Activated CD4-positive, alpha-beta memory T cell treated with anti-CD3 and anti-CD28 coated beads, Interleukin-2, amount 10 ng/mL, durations not matched to agents 7 days and 5 days (primary cell): ENCODE measurements around the gene SCLY. TPM values are rescaled to one million over a fixed set of nuclear protein-coding genes. Genes with fewer than 3 reads are reported as not detected.

Source experiments
- CTCF ChIA-PET: fragments of 350-600 bp; sonication (Branson Sonifier 250); formaldehyde crosslinking; loops from one replicate; lab custom pipeline; 2021; ENCODE audit warnings: antibody characterized with exemption, inconsistent platforms; lab: Charles Lee
- POLR2A ChIA-PET: fragments of 350-600 bp; sonication (Branson Sonifier 250); formaldehyde crosslinking; loops from one replicate; lab custom pipeline; 2021; ENCODE audit warnings: antibody characterized with exemption; lab: Charles Lee
- DNase-seq: peaks from one replicate; pipeline ENCODE4 v3.0.0-alpha.2; 2020
- H3K27ac Mint-ChIP-seq: one replicate; pipeline ENCODE4 v1.8.0; 2021; ENCODE audit warnings: mild to moderate bottlenecking, mixed read lengths
- H3K27me3 Mint-ChIP-seq: one replicate; pipeline ENCODE4 v1.8.0; 2021; ENCODE audit warnings: mixed read lengths
- H3K36me3 Mint-ChIP-seq: one replicate; pipeline ENCODE4 v1.8.0; 2021; ENCODE audit warnings: low read depth, mixed read lengths
- H3K4me1 Mint-ChIP-seq: one replicate; pipeline ENCODE4 v1.8.0; 2021; ENCODE audit warnings: mixed read lengths
- H3K4me3 Mint-ChIP-seq: one replicate; pipeline ENCODE4 v1.8.0; 2021; ENCODE audit warnings: mild to moderate bottlenecking, mixed read lengths
- H3K9me3 Mint-ChIP-seq: one replicate; pipeline ENCODE4 v1.8.0; 2021; ENCODE audit warnings: mixed read lengths
- total RNA-seq, 2 experiments: library from RNA; stranded (reverse); gene quantifications; one replicate each; pipeline ENCODE4 v1.2.3, GENCODE V29; 2021

Gene SCLY
- total RNA-seq, 2 experiments from 2014 or later = 22.0 to 22.6 TPM

GRCh38 chr2:238097201-238097987 lies 36.6 kb downstream of the SCLY start:
- CTCF ChIA-PET = no interaction called here
- POLR2A ChIA-PET = interaction anchor here (1.3 kb wide), 1 partner anchor 9 kb away, joined by 5 read pairs; no protein-coding TSS in a partner anchor
- H3K4me3 Mint-ChIP-seq = no peak overlapping the region
- H3K27ac Mint-ChIP-seq = no peak overlapping the region
- no peaks in the 10 kb centered on the region for H3K4me1 Mint-ChIP-seq
- no peak for DNase-seq
- H3K9me3 Mint-ChIP-seq = no peaks in the 10 kb centered on the region
- H3K27me3 Mint-ChIP-seq = no peaks in the 10 kb centered on the region
- peaks cover 9% of the 10 kb centered on the region for H3K36me3 Mint-ChIP-seq

GRCh38 chr2:238097988-238098871 lies 37.4 kb downstream of the SCLY start:
- Mint-ChIP-seq H3K27ac (no peak overlapping the region), H3K9me3 (no peaks in the 10 kb centered on the region), H3K4me3 (no peak overlapping the region), H3K4me1 (no peaks in the 10 kb centered on the region), H3K36me3 (peaks cover 9% of the 10 kb centered on the region), H3K27me3 (no peaks in the 10 kb centered on the region)
- no peak for DNase-seq
- ChIA-PET POLR2A (interaction anchor here (1.3 kb wide), 1 partner anchor 9 kb away, joined by 5 read pairs; no protein-coding TSS in a partner anchor), CTCF (no interaction called here)

- H3K36me3 Mint-ChIP-seq = peaks cover 9% of the 10 kb centered on the region
- CTCF ChIA-PET = no interaction called here
- POLR2A ChIA-PET = no interaction called here
- no peaks in the 10 kb centered on the region for H3K4me1 Mint-ChIP-seq
- H3K4me3 Mint-ChIP-seq = no peak overlapping the region
- H3K9me3 Mint-ChIP-seq = no peaks in the 10 kb centered on the region
- DNase-seq = peak; percentile 6
- H3K27ac Mint-ChIP-seq = no peak overlapping the region
- no peaks in the 10 kb centered on the region for H3K27me3 Mint-ChIP-seq
These were observed 38.3 kb downstream of the SCLY start for GRCh38 chr2:238098901-238099713.

- H3K9me3 Mint-ChIP-seq = no peaks in the 10 kb centered on the region
- H3K27ac Mint-ChIP-seq = no peak overlapping the region
- peak; percentile 11 for DNase-seq
- H3K4me1 Mint-ChIP-seq = no peaks in the 10 kb centered on the region
- H3K36me3 Mint-ChIP-seq = peaks cover 9% of the 10 kb centered on the region
- no peaks in the 10 kb centered on the region for H3K27me3 Mint-ChIP-seq
- CTCF ChIA-PET = no interaction called here
- POLR2A ChIA-PET = no interaction called here
- H3K4me3 Mint-ChIP-seq = no peak overlapping the region
These were observed 38.9 kb downstream of the SCLY start for GRCh38 chr2:238099714-238100048.

GRCh38 chr2:238100049-238100820 lies 39.4 kb downstream of the SCLY start, which contains the start of gene ESPNL:
Gene ESPNL, plus strand, starts transcription at chr2:238100340. Its CDS starts 80 bp downstream, at chr2:238100420.
- DNase-seq = peak; percentile 14
- H3K4me1 Mint-ChIP-seq = no peaks in the 10 kb centered on the region

GRCh38 chr2:238100821-238101771 lies 40.3 kb downstream of the SCLY start:
- POLR2A ChIA-PET = no interaction called here
- CTCF ChIA-PET = no interaction called here
- peak; percentile 12 for DNase-seq
- Mint-ChIP-seq H3K36me3 (peaks cover 3% of the 10 kb centered on the region), H3K27ac (no peak overlapping the region), H3K4me1 (no peaks in the 10 kb centered on the region), H3K27me3 (no peaks in the 10 kb centered on the region), H3K4me3 (no peak overlapping the region), H3K9me3 (no peaks in the 10 kb centered on the region)

More at GRCh38 chr2:238100049-238100820, 39.4 kb downstream of the SCLY start, which contains the start of gene ESPNL:
- H3K27ac Mint-ChIP-seq = no peak within 1 kb of the TSS
- H3K9me3 Mint-ChIP-seq = no peaks in the 10 kb centered on the region
- H3K27me3 Mint-ChIP-seq = no peaks in the 10 kb centered on the region
- ChIA-PET CTCF (no interaction called here), POLR2A (no interaction called here)
- peaks cover 5% of the 10 kb centered on the region for H3K36me3 Mint-ChIP-seq
- no peak within 1 kb of the TSS for H3K4me3 Mint-ChIP-seq

GRCh38 chr2:238101891-238102841 lies 41.4 kb downstream of the SCLY start:
- ChIA-PET POLR2A (no interaction called here), CTCF (no interaction called here)
- DNase-seq = peak; percentile 12
- Mint-ChIP-seq H3K27ac (no peak overlapping the region), H3K9me3 (no peaks in the 10 kb centered on the region), H3K4me1 (no peaks in the 10 kb centered on the region), H3K27me3 (no peaks in the 10 kb centered on the region), H3K4me3 (no peak overlapping the region), H3K36me3 (no peaks in the 10 kb centered on the region)

- POLR2A ChIA-PET = no interaction called here
- no peak overlapping the region for H3K4me3 Mint-ChIP-seq
- no peak overlapping the region for H3K27ac Mint-ChIP-seq
- CTCF ChIA-PET = no interaction called here
- H3K36me3 Mint-ChIP-seq = no peaks in the 10 kb centered on the region
- no peaks in the 10 kb centered on the region for H3K27me3 Mint-ChIP-seq
- no peaks in the 10 kb centered on the region for H3K9me3 Mint-ChIP-seq
- no peak for DNase-seq
- H3K4me1 Mint-ChIP-seq = no peaks in the 10 kb centered on the region
These were observed 42.1 kb downstream of the SCLY start for GRCh38 chr2:238102865-238103264.

- CTCF ChIA-PET = no interaction called here
- no peaks in the 10 kb centered on the region for H3K36me3 Mint-ChIP-seq
- no peak for DNase-seq
- H3K4me3 Mint-ChIP-seq = no peak overlapping the region
- no peaks in the 10 kb centered on the region for H3K4me1 Mint-ChIP-seq
- no peak overlapping the region for H3K27ac Mint-ChIP-seq
- H3K9me3 Mint-ChIP-seq = no peaks in the 10 kb centered on the region
- POLR2A ChIA-PET = no interaction called here
- no peaks in the 10 kb centered on the region for H3K27me3 Mint-ChIP-seq
These were observed 42.8 kb downstream of the SCLY start for GRCh38 chr2:238103465-238104225.

- Mint-ChIP-seq H3K36me3 (no peaks in the 10 kb centered on the region), H3K4me1 (peaks cover 1% of the 10 kb centered on the region), H3K27me3 (no peaks in the 10 kb centered on the region), H3K4me3 (no peak overlapping the region), H3K27ac (no peak overlapping the region), H3K9me3 (no peaks in the 10 kb centered on the region)
- DNase-seq = no peak
- ChIA-PET CTCF (no interaction called here), POLR2A (no interaction called here)
These were observed 43.5 kb downstream of the SCLY start for GRCh38 chr2:238104226-238104690.
